Activated T-helper 17 cell treated with anti-CD3 and anti-CD28 coated beads, Interleukin-2, amount 50 U/mL, for 72 hours (primary cell): Measurements from ENCODE around the gene SLC25A20. TPM values are rescaled to one million over a fixed set of nuclear protein-coding genes. Genes with fewer than 3 reads are reported as not detected.

Experiments
- ATAC-seq: fragments of 150-1000 bp; cut with Tn5 transposase; replicated peaks from 2 replicates; pipeline ENCODE4 v1.10.0; 2021; ENCODE audit warnings: mild to moderate bottlenecking, moderate library complexity
- H3K27ac Mint-ChIP-seq: one replicate; pipeline ENCODE4 v1.8.0; 2022; ENCODE audit warnings: mixed read lengths
- H3K27me3 Mint-ChIP-seq: one replicate; pipeline ENCODE4 v1.8.0; 2022; ENCODE audit warnings: mixed read lengths
- H3K36me3 Mint-ChIP-seq: one replicate; pipeline ENCODE4 v1.8.0; 2022; ENCODE audit warnings: low read depth, mild to moderate bottlenecking, mixed read lengths
- H3K4me1 Mint-ChIP-seq: one replicate; pipeline ENCODE4 v1.8.0; 2022; ENCODE audit warnings: mixed read lengths
- H3K4me3 Mint-ChIP-seq: one replicate; pipeline ENCODE4 v1.8.0; 2022; ENCODE audit warnings: mild to moderate bottlenecking, mixed read lengths
- H3K9me3 Mint-ChIP-seq: one replicate; pipeline ENCODE4 v1.8.0; 2022; ENCODE audit warnings: mixed read lengths
- total RNA-seq, 2 donors: library from RNA; stranded (reverse); gene quantifications; one replicate each; pipeline ENCODE4 v1.2.3, GENCODE V29; 2022

SLC25A20 gene
- total RNA-seq = 10 to 100 TPM; 13.4 to 33.7 TPM

GRCh38 chr3:48898383-48899234 lies at the start of gene SLC25A20:
Gene SLC25A20, minus strand, starts transcription at chr3:48898882. Its CDS starts 88 bp downstream, at chr3:48898794.
- no peaks in the 10 kb centered on the region for H3K36me3 Mint-ChIP-seq
- H3K4me1 Mint-ChIP-seq = peaks cover 22% of the 10 kb centered on the region
- H3K27ac Mint-ChIP-seq = peak within 1 kb of the TSS; percentile 100
- peak; percentile 98 for ATAC-seq
- no peaks in the 10 kb centered on the region for H3K9me3 Mint-ChIP-seq
- peak within 1 kb of the TSS; percentile 93 for H3K4me3 Mint-ChIP-seq
- no peaks in the 10 kb centered on the region for H3K27me3 Mint-ChIP-seq

- Mint-ChIP-seq H3K4me3 (peak overlapping the region; percentile 54), H3K4me1 (peaks cover 14% of the 10 kb centered on the region), H3K27me3 (no peaks in the 10 kb centered on the region), H3K36me3 (peaks cover 59% of the 10 kb centered on the region), H3K9me3 (no peaks in the 10 kb centered on the region), H3K27ac (peak overlapping the region; percentile 82)
- ATAC-seq = peak; percentile 72
Observed at GRCh38 chr3:48945891-48946549, 47.3 kb upstream of the SLC25A20 start.

GRCh38 chr3:48945432-48945831 lies 46.8 kb upstream of the SLC25A20 start:
- ATAC-seq = peak; percentile 73
- H3K4me3 Mint-ChIP-seq = peak overlapping the region; percentile 54
- H3K36me3 Mint-ChIP-seq = peaks cover 61% of the 10 kb centered on the region
- no peaks in the 10 kb centered on the region for H3K27me3 Mint-ChIP-seq
- peak overlapping the region; percentile 82 for H3K27ac Mint-ChIP-seq
- peaks cover 14% of the 10 kb centered on the region for H3K4me1 Mint-ChIP-seq
- no peaks in the 10 kb centered on the region for H3K9me3 Mint-ChIP-seq

GRCh38 chr3:48938689-48939088 lies 40.0 kb upstream of the SLC25A20 start:
- no peak overlapping the region for H3K4me3 Mint-ChIP-seq
- H3K4me1 Mint-ChIP-seq = peaks cover 19% of the 10 kb centered on the region
- H3K9me3 Mint-ChIP-seq = no peaks in the 10 kb centered on the region
- no peak for ATAC-seq
- H3K27me3 Mint-ChIP-seq = no peaks in the 10 kb centered on the region
- H3K27ac Mint-ChIP-seq = peak overlapping the region; percentile 72
- peaks cover 72% of the 10 kb centered on the region for H3K36me3 Mint-ChIP-seq

- no peak overlapping the region for H3K4me3 Mint-ChIP-seq
- no peaks in the 10 kb centered on the region for H3K27me3 Mint-ChIP-seq
- peaks cover 71% of the 10 kb centered on the region for H3K36me3 Mint-ChIP-seq
- ATAC-seq = no peak
- peaks cover 19% of the 10 kb centered on the region for H3K4me1 Mint-ChIP-seq
- peak overlapping the region; percentile 72 for H3K27ac Mint-ChIP-seq
- H3K9me3 Mint-ChIP-seq = no peaks in the 10 kb centered on the region
Observed at GRCh38 chr3:48938156-48938555, 39.5 kb upstream of the SLC25A20 start.

GRCh38 chr3:48935530-48935929 lies 36.8 kb upstream of the SLC25A20 start:
- no peak overlapping the region for H3K4me3 Mint-ChIP-seq
- H3K27me3 Mint-ChIP-seq = no peaks in the 10 kb centered on the region
- H3K27ac Mint-ChIP-seq = no peak overlapping the region
- peaks cover 77% of the 10 kb centered on the region for H3K36me3 Mint-ChIP-seq
- peaks cover 30% of the 10 kb centered on the region for H3K4me1 Mint-ChIP-seq
- no peaks in the 10 kb centered on the region for H3K9me3 Mint-ChIP-seq
- no peak for ATAC-seq

GRCh38 chr3:48934333-48934991 lies 35.8 kb upstream of the SLC25A20 start:
- no peak overlapping the region for H3K27ac Mint-ChIP-seq
- no peaks in the 10 kb centered on the region for H3K9me3 Mint-ChIP-seq
- H3K36me3 Mint-ChIP-seq = peaks cover 88% of the 10 kb centered on the region
- H3K4me3 Mint-ChIP-seq = no peak overlapping the region
- no peaks in the 10 kb centered on the region for H3K27me3 Mint-ChIP-seq
- ATAC-seq = no peak
- H3K4me1 Mint-ChIP-seq = peaks cover 36% of the 10 kb centered on the region

- Mint-ChIP-seq H3K4me1 (peaks cover 45% of the 10 kb centered on the region), H3K27ac (peak overlapping the region; percentile 49), H3K4me3 (peak overlapping the region; percentile 28), H3K9me3 (no peaks in the 10 kb centered on the region), H3K36me3 (peaks cover 94% of the 10 kb centered on the region), H3K27me3 (no peaks in the 10 kb centered on the region)
- ATAC-seq = peak; percentile 28
Observed at GRCh38 chr3:48931944-48932580, 33.4 kb upstream of the SLC25A20 start.

- Mint-ChIP-seq H3K4me1 (peaks cover 51% of the 10 kb centered on the region), H3K36me3 (peaks cover 96% of the 10 kb centered on the region), H3K27me3 (no peaks in the 10 kb centered on the region), H3K27ac (no peak overlapping the region), H3K4me3 (no peak overlapping the region), H3K9me3 (no peaks in the 10 kb centered on the region)
- no peak for ATAC-seq
Observed at GRCh38 chr3:48930590-48930989, 31.9 kb upstream of the SLC25A20 start.

GRCh38 chr3:48929358-48930035 lies 30.8 kb upstream of the SLC25A20 start:
- ATAC-seq = no peak
- no peaks in the 10 kb centered on the region for H3K9me3 Mint-ChIP-seq
- H3K4me3 Mint-ChIP-seq = peak overlapping the region; percentile 78
- peaks cover 42% of the 10 kb centered on the region for H3K4me1 Mint-ChIP-seq
- H3K27me3 Mint-ChIP-seq = no peaks in the 10 kb centered on the region
- H3K27ac Mint-ChIP-seq = peak overlapping the region; percentile 81
- H3K36me3 Mint-ChIP-seq = peaks cover 96% of the 10 kb centered on the region

GRCh38 chr3:48928679-48929078 lies 30.0 kb upstream of the SLC25A20 start:
- Mint-ChIP-seq H3K27ac (peak overlapping the region; percentile 81), H3K27me3 (no peaks in the 10 kb centered on the region), H3K9me3 (no peaks in the 10 kb centered on the region), H3K4me3 (peak overlapping the region; percentile 78), H3K4me1 (peaks cover 42% of the 10 kb centered on the region), H3K36me3 (peaks cover 96% of the 10 kb centered on the region)
- peak; percentile 48 for ATAC-seq

- Mint-ChIP-seq H3K4me1 (peaks cover 41% of the 10 kb centered on the region), H3K9me3 (no peaks in the 10 kb centered on the region), H3K4me3 (peak overlapping the region; percentile 78), H3K36me3 (peaks cover 98% of the 10 kb centered on the region), H3K27ac (peak overlapping the region; percentile 81), H3K27me3 (no peaks in the 10 kb centered on the region)
- peak; percentile 87 for ATAC-seq
Observed at GRCh38 chr3:48927928-48928327, 29.2 kb upstream of the SLC25A20 start.

GRCh38 chr3:48926425-48927392 lies 28.0 kb upstream of the SLC25A20 start:
- peak overlapping the region; percentile 78 for H3K4me3 Mint-ChIP-seq
- H3K36me3 Mint-ChIP-seq = peaks cover 98% of the 10 kb centered on the region
- H3K27me3 Mint-ChIP-seq = no peaks in the 10 kb centered on the region
- H3K9me3 Mint-ChIP-seq = no peaks in the 10 kb centered on the region
- peaks cover 36% of the 10 kb centered on the region for H3K4me1 Mint-ChIP-seq
- H3K27ac Mint-ChIP-seq = peak overlapping the region; percentile 81
- peak; percentile 38 for ATAC-seq
